HG02884 (cell line): ENCODE results near the gene TPK1.
"Not testable (repeated sequence)": the region's sequence is repeated elsewhere in the genome, so short reads cannot be mapped to it uniquely, and the experiment has no call there.

Experiments
- ATAC-seq: cut with Tn5 transposase; IDR thresholded peaks from one replicate; pipeline ENCODE4 v1.9.1; 2021; ENCODE audit warnings: mild to moderate bottlenecking, moderate library complexity; ENCODE audit not compliant: unreplicated experiment

TPK1 gene

GRCh38 chr7:144487901-144488300 is 348.0 kb downstream of the TPK1 start:
- no peak for ATAC-seq

- ATAC-seq, result no peak
Observed at GRCh38 chr7:144484445-144484844, 351.4 kb downstream of the TPK1 start.

DNA sequence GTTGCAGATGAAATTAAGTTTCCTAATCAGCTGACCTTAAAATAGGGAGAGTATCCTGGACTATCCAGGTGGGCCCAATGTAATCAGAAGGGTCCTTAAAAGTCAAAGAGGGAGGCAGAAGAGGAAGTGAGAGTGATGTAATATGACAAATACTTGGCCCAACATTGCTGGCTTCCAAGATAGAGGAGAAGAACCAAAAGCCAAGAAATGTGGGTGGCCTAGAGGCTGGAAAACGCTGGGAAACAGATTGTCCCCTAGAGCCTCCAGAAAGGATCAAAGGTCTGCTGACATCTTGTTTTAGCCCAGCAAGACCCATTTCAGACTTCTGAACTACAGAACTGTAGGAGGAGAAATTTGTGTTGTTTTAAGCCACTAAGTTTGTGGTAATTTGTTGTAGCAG is 352.7 kb downstream of the TPK1 start:
- no peak for ATAC-seq

GRCh38 chr7:144481833-144482232 is 354.0 kb downstream of the TPK1 start:
- no peak for ATAC-seq

- no peak for ATAC-seq
Observed at GRCh38 chr7:144477348-144477747, 358.5 kb downstream of the TPK1 start.

- no peak for ATAC-seq
Observed at GRCh38 chr7:144474800-144475615, 360.8 kb downstream of the TPK1 start.

DNA sequence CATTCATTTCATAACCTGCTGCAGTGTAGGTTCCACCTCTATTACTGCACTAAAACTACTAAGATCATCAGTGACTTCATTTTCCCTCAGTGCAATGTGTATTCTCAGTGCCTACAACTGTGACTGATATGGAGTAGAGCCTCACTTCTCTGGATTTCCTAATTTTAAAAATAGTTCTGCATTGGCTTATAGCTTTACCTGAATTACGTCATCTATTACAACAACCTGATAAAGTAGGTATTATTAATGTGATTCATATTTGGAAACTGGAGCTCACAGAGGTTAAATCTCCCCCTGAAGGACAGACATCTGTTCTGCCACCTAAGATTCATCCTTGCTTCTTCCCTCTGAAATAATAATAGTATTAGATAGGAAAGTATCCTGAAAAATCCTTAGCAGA is 361.5 kb downstream of the TPK1 start:
- no peak for ATAC-seq

DNA sequence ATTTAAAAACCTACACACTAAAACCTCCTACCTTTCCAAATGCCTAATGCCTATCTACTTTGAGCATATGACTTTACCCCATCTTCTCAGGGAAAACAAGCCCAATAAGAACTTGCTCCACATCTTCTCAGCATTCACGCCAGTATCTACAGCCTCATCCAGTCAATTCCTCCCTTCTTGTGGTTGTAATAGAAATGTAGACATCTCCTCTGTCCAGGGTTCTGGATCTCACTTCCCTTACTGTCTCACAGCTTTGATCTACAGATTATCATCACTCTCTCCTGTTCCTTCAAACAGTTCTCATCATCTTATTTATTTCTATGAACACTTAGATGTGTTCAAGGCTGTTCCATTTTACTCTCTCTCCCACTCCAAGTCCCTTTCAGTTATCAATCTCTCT is 361.9 kb downstream of the TPK1 start:
- ATAC-seq, result no peak

GRCh38 chr7:144470078-144470477 is 365.8 kb downstream of the TPK1 start:
- ATAC-seq, result no peak

DNA sequence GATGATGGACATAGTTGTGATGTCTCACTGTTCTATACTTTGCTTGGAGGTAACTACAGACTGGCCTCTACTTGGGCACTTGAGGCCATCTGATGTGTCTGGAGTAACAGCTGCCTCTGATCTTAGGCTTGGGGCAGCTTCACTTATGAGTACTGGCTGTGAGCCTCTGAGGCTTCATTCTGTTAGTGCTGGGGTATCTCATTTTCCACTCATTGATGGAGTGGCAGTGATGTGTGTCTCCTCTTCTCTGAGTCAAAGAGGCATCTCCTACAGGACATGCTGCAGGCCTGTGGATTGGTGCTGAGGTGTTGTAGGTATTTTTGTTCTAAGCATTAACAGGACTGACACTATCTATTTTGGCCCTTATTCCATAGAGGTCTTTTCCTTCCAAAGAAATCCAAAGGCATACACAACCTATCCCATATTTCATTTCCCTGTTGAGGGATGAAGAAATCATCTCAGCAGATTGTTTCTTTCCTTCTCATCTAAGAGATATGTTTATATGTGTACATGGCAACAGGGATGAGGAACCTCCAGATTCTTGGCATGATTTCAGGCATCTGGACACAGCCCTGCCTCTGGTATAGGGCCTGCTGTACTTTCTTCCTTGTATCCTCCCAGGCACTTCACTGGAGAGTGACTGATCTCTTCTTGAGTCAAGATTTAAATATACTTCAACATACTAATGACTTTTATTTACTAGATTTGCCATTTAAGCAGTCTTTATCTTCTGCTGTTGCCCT is 366.7 kb downstream of the TPK1 start:
- ATAC-seq, result no peak

GRCh38 chr7:144459635-144460034 is 376.2 kb downstream of the TPK1 start:
- ATAC-seq, result no peak

DNA sequence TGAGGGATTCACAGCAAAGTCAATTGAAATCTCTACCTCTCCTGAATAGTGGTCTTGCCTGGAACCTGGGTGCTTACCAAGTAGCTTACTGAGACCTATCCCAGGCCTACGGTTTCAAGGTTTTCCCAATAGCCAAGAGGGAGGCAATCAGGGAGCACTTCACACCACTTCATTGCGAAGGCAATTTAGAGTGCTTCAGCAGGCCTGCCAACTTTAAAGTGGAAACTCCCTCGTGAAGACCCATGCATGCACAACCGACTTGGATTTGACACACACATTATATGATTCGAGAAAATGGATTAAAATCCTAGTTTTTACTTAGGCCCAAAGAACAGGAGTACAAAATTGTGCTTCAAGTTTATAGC is 380.8 kb downstream of the TPK1 start:
- ATAC-seq, result no peak

DNA sequence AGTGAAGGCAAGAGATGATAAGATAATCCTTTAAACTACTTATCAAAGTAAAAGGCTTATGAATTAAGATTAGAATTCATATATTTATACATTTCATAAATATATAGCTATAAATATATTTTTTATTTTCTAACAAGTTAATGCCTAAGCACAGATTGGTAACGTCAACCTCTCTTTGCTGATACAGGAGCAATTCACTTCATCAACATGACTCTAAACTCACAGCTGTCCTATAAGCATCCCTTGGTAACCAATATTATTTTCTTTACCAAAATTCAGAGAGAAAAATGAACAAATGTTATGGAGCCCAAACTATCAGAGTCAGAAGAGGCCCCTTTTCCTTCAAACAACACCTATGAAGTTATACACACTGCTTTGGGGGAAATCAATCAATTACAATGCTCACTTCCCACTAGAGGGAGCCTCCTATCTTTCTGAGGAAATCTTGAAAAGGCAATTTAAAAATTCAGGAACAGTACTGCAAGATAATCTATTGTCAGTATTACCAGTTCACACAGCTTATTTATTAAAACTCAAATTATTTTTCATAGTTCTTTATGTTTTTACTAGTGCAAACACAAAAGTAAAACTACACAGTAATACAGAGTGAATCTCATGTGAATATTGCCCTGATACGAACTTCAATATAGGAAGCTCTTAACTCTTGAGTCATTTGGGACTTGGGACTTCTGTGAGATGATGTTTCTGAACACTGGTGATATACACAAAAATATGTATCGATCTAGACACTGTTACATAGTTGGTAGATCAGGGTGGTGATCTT is 381.4 kb downstream of the TPK1 start:
- ATAC-seq, result no peak

DNA sequence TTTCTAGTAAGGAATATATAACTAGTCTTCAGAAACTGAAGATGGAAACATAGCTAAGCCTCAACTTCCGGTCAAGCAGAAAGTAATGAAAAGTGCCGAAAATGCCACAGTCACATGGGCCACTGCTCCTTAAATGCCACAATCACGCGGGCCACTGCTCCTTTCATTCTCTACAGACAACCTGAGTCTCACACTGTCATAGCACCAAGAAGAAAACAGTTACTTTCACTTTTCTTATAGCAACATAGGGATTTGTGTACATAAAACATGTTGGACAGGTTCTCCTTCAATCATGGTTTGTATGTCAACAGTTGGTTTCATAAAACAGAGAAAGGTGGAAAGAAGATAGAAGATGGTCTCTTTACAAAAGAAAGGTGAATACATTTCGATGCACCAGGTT is 383.8 kb downstream of the TPK1 start:
- ATAC-seq, result no peak

- no peak for ATAC-seq
Observed at GRCh38 chr7:144445590-144445989, 390.3 kb downstream of the TPK1 start.

DNA sequence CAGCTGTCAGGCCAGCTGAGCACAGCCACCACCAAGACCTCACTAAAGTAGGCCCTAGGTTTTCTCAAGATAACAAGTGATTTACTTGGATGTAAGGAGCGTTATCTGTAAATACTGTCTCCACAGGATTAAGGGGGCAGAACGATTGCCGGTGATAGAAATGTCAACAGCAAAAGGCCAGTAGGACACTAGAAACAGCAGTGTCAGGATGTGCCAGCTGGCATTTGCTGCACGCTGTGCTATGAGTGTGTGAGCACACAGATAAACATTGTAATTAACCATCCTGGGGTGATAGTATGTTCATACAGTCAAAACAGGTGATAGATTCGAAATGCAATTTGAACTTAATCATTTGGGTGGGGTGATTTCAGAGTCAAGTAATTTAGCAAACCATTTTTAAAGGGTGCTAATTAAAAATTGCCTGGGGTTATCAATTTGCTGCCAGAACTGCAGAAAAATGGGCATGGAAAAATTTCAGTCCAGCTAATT is 396.1 kb downstream of the TPK1 start:
- no peak for ATAC-seq

DNA sequence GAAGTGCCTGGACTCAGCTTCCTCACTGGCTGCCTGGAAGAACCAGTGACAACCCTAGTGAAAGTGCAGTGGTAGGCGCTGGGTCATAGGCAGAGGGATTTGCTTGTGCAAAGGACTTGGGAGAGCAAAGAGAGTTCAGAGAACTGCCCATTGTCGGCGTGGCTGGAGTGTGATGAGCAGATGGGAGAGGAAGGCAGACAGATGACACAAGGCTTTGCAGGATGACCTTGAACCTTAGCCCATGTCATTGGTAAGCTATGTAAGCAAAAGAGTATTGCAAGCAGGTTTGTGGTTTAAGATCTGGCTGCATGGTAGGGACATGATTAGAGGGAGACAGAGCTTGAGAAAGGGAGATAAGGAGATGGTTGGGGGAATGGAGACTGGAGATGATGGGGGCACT is 397.1 kb downstream of the TPK1 start:
- no peak for ATAC-seq

GRCh38 chr7:144437370-144438191 is 398.3 kb downstream of the TPK1 start:
- peak; percentile 91 for ATAC-seq

- ATAC-seq, result no peak
Observed at GRCh38 chr7:144436500-144436899, 399.4 kb downstream of the TPK1 start.

DNA sequence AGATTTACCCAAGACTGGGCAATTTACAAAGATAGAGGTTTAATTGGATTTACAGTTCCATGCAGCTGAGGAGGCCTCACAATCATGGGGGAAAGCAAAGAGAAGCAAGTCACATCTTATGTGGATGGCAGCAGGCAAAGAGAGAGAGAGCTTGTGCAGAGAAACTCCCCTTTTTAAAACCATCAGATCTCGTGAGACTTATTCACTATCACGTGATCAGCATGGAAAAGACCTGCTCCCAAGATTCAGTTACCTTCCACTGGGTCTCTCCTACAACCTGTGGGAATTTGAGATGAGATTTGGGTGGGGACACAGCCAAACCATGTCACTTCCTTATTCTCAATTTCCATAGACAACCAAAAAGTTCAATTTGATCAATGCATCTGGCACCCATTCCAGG is 407.4 kb downstream of the TPK1 start:
- no peak for ATAC-seq

- ATAC-seq, result not testable (repeated sequence)
Observed at GRCh38 chr7:144427539-144427938, 408.3 kb downstream of the TPK1 start.
